NCI-H2081 (cell line): ENCODE measurements around the gene HABP2.

Experiments
- DNase-seq, 2 experiments: peaks; one replicate each; lab custom pipeline; 2025; lab: John Stamatoyannopoulos, UW

Gene HABP2

DNA sequence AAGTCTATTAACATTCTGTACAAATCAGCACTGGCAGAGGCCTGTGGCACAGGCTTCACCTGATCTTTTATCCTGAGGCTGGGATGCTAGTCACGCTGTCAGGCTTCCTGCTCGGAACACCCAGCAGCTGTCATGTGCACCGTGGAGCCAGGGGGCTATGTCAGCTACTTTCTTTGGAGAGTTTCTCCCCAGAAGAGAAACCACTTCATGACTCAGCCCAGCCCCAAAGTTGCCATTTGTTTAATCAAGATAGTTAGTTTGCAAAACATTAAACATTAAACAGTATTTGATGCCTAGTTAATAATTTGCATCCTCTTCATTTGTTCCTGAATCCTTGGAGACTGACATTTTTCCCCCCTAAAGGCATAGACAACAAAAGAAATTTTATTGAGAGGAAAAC is at the start of gene HABP2:
HABP2 (plus strand) TSS at position 353 of the 400 bp plus-strand sequence. CDS start 69 bp downstream, outside the sequence.
- no peak for DNase-seq

DNA sequence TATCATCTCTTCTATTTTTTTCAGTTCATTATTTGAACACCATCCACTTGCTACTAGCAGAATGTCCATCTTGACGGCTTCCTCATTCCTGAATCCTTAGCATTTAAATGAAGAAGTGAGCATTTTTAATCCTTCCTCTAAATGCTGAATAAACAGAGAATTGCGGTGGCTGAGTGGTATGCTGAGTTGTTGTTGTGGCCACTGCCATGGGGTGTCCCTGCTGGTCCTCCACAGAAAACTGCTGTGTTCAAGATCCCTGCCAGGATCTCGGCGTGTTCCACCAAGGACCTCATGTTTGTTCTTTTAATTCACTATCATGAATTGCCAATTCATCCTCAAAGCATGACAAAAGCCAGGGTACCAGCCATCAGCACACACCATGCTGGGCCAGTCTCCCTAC is 48.9 kb upstream of the HABP2 start:
- no peak for DNase-seq

DNA sequence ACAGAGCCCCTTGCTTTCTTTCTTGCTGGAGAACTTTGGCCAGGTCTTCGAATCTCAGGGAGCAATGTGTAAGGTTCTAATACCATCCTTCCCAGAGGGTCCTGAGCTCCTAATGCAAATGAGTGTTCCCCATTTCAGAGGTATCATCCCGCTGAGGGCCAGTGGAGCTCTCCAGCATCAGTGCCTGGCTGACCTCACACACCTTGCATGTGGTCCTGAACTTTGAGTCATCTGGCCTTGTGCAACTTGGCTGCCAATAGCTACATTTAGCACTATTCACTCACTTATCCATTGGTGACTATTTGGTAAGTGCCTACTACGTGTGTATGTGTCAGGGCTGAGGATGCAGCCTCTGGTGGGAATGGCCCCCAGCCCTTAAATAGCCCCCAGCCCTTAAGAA is 48.4 kb upstream of the HABP2 start:
- no peak for DNase-seq

DNA sequence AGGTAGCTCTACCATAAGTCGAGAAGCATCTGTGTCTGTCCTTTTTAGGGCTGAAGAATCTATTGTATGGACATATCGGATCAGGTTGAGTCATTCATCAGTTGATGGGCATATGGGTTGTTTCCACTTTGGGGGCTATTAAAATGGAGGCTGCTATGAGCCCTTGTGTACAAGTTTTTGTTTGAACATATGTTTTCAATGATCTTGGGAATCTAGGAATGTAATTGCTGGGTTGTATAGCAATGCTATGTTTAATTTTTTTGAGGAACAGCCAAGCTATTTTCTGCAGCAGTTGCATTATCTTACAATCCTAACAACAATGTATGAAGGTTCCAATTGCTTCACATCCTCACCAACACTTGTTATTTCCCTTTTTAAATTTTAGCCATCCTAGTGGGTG is 46.4 kb upstream of the HABP2 start:
- DNase-seq: no peak

DNA sequence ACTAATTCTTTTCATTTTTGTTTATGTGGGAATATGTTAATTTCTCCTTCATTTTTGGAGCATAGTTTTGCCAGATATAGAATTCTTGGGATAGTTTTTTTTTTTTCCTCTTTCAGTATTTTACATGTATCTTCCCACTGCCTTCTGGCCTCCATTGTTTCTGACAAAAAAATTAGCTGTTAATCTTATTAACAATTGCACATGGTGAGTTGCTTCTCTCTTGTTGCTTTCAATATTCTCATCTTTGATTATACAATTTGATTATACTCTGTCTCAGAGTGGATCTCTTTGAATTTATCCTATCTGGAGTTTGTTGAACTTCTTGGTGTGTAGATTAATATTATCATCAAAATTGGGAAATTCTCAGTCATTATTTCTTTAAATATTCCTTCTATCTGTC is 41.4 kb upstream of the HABP2 start:
- DNase-seq: no peak

DNA sequence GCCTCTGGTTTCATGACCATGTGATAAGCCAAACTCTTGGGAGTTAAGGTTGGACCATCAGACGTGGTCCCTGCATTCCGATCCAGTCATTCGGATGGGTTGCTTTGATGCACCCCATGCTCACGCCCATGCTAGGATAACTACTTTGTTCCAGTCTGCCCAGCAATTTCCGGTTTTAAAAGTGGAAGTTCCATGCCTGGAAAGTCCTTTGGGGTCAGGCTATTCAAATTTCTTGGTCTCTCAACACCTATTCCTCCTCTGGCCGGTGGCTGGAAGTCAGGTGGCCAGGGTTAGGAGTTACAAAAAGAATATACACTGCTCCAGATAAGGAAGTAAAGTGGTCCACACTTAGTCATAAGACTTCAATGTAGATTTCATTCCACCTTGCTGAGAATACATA is 37.7 kb upstream of the HABP2 start:
- DNase-seq: no peak

DNA sequence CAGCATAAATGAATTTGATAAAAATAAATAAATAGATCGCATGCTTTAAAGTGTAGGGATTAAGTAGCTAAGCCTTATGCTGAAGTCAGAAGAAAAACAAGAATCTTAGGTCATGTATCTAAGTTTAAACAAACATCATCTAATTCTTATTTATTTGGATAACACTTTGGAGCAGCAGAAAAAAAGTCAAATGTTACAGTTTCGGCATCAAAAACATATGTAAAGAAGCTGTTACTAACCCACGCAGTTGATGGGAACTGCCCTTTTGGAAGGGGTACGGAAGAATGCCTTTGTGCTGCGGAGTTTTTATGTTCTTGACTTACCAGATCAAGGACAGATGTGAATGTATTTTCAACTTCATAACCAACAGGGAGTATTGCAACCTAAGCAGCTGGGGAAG is 37.3 kb upstream of the HABP2 start:
- DNase-seq: no peak

DNA sequence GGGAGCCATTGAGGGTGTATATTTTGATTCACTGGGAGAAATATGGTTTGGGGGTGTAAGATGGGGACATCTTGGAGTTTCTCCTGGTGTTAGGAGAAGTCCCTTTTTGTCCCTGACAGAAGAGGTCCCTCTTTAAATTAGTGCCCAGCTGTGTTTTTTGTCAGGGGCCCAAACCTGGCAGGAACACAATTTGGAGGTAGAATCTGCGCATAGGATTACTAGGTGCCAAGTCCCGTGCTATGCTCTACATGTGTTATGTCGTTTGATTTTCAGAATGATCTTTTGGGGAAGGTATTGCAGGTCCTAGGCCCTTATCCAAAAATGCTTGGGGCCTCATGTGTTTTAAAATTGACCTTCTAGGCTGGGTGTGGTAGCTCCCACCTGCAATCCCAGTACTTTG is 36.8 kb upstream of the HABP2 start:
- DNase-seq: no peak

DNA sequence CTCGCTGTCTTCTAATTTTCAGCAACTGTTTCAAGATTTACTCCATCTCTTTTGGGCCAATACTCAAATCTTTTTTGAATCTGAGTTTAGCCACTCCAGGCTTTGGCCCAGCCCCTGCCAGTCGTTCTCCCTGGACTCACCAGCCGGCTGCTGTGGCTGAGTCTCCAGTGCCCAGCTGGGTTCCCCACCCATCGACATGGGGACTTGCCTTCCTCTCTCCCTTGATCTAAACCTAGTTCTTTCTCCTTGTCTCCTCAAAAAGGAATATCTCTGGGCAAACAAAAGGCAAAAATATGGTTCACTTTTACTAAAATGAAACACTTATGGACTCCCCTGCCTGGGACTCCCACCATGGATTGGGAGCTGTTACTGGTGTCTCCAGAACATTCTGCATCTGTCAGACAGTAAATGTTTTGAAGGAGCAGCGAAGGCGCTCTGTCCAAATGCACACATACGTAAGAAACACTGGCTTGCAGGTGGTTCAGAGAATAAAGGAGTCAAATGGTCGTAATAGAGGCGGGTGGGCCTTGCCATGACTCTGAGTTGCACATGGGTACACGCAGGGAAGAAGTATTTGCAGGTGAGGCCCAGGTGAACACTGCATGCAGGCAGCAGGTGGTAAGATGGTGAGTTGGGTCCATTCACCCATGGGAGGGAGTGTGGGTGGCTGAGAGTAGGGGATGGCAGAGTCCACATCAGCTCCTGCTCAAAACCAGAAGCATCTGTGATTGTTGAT is 35.5 kb upstream of the HABP2 start:
- no peak for DNase-seq

DNA sequence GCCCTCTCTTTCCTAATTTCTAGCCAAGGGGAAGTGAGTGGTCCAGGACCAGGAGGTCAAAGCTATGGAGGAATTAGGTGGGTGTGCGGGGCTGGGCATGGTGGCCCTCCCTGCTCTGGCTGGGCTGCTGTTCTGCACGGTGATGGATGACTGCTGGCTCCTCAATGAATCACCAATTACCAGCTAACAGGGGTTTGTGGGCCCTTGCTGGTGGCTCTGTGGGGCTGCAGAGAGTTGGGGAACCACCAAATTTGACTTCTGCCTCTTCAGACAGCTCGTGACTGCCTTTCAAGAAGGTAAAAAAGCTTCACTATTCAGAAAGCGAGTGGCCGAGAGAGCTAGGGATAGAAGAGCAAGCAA is 35.0 kb upstream of the HABP2 start:
- no peak for DNase-seq

DNA sequence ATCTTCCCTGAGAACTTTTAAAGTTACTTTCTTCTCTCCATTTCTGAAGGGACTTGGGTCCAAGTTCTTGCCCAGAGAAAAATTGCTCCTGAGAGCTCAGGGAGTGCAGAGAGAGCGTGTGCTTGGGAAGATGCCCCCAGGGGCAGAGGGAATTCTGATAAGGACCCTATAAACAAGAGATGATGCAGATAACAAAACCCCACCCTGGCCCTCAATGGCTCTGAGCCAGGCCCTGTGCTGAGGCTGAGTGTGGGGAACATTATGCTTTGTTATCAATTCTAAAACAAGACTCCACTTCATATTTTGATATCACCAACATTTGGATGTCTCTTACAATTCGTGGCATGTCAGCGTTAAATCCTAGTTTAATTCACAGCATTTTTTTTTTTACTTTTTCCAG is 34.4 kb upstream of the HABP2 start:
- no peak for DNase-seq

DNA sequence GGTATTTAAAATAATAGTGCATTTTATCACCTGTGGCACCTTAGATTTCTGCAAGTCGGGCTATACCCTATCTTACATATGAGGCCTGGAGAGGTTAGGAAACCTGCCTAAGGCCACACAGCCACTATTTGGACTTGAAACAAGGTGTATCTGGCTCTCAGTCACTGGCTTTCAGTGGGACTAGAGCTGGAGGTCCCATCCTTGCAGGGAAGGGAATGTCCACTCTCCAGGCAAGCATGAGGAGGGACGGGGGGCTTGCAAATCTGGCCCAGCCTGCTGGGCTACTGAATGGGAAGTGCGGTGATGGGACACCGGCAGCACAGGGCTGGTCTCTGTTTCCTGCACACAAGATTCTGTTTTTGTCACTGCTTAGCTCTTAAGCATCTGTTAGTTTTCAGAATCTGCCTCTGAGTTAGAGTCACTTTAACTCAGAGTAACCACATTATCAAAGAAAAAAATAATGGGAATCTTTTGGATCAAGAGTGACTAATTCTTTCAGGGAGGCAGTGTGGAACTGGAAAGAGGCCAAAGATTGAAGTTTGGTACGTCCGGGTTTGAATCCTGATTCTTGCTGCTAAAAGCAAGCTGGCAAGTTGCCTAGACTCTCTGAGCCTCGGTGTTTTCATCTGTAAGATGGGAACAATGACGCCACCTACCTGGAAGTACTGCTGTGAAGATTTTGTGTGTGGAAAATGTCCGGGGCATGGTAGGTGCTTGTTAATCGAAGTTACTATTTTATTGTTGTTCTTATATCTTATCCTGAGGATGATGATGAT is 33.8 kb upstream of the HABP2 start:
- DNase-seq: no peak

DNA sequence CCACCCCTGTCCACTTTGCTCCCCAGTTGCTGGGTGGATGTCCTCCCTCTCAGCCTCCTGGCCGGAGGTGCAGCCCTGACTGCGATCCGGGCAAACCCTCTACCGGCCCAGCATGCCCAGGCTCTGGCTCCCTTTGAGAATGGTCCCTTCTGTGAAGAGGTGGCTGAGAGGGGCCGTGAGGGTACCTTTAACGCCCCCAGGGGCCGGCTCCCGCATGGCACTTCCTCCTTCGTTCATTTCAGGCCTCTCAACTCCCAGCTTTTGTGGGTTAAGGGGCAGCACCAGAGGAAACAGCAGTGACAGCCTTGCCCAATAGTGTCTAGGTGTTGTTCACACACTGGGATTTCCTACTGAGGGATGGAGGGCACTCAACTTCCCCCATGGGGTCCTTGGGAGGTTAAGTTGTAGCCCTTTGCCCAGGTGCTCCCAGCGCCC is 33.2 kb upstream of the HABP2 start:
- DNase-seq: no peak

DNA sequence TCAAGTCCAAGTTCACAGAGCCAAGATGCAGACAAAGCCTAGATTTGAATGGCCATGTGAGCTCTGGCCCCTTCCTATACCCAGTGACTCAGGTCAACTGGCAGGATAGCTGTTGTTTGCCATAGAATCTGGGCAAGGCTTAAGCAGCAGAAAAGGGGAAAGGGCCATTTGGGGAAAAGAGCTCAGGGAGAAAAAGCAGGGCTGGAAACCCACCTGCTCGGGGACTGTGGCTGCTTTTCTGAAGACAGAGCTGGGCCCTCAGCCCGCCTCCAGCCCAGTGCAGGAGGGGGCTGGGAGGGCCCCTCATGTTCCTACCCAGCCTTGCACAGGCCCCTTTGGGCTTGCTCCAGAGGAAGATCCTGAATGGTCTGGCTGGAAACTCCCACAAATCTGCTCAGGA is 32.6 kb upstream of the HABP2 start:
- DNase-seq: no peak

DNA sequence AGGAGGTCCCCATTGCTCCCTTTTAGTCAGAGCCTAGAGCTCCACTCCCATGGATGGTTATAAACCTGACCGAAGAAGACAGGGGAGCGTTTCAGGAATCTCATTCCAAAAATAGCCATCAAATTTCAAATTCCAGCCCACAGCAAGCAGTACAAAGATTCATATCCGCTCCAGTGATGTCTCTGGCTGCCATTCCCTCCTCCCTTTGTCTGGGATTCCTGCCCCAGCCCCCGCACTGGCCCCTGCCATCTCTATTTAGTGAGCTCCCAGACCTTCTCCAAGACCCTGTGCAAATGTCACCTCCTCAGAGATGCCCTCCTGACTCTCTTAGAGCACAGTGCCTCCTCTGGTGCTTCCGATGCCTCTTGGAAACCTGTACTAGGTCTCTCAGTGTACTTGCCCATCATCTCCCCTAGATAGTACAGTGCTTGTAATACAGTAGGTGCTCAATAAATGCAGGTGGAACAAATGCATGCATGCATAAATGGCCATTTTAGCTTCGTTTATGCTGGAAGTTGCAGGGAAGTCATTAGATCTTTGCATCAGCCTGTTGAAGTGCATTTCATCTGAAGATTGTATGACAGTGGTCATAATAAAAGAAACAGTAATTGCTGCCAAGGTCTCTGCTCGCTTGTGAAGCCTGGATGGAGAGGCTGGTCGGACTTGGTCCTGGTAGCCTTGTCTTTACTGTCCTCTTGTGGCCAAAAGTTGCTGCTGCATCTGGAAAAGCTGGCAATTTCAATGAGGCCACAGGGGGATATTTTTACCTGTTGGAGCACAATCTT is 32.0 kb upstream of the HABP2 start:
- DNase-seq: peak; percentile 46 to 53

DNA sequence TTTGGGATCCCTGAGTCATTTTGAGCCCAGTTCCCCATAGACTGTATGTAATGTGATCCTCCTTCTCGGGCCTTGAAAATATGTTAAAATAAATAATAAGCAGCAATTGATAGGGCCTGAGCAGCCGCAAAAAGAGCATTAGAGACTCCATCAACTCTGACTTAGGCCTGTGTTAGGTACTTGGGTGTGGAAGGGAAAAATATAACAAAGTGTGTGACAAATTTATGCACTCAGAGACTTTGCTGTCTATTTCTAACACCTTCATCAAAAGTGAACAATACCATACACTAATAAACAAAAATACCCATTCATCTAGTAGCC is 31.4 kb upstream of the HABP2 start:
- no peak for DNase-seq

DNA sequence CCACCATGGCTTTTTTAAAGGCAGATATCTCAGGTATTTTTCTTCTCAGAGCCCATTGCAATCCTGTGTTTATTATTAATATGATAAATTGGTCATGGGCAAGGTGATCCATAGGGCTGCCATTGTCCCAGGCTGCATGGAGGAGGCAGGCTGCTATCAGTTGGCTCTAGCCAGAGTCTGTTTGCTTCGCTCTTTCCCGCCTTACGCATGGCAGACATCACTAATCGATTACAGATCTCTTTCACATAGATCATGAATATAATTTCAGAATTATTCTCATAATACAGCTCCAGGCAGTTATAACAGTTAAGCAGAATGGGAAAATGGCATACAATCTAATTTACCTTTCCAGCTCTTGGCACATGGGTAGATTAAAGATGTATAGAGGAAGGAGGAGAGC is 30.4 kb upstream of the HABP2 start:
- DNase-seq: no peak

DNA sequence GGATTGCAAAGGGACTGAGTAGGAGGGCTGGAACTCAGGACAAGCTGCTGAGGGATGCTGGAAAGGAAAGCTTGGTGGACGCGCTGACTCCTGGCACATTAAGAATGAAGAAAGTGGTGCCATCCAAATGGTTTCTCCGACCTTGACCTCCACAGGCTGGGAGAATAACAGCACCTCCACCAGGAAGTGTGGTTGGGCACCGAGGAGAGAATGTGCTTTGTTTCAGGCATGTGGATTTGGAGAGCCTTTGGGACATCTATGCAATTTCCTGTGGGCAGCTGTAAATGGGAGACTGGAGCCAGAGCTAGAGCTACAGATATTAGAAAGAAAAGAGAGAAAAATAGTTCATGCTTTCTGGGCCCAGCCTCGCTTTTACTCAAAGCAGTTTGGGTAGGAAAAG is 29.8 kb upstream of the HABP2 start:
- no peak for DNase-seq

DNA sequence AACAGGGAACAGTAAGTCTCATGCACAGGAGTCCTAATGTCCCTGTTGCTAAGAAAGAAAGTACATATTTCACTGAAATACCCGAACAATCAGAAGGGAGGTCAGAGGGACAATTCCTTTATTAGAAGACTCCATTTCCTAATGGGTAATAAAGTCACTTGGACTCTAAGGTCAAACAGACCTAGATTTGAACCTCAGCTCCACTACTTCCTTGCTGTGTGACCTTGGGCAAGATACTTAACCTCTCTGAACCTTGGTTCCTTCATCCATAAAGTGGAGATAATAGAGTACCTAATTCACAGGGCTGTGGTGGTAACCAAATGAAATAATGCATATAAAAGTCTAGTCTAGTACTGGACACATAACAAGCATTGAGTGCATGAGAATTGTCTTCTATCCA is 29.2 kb upstream of the HABP2 start:
- DNase-seq: no peak

DNA sequence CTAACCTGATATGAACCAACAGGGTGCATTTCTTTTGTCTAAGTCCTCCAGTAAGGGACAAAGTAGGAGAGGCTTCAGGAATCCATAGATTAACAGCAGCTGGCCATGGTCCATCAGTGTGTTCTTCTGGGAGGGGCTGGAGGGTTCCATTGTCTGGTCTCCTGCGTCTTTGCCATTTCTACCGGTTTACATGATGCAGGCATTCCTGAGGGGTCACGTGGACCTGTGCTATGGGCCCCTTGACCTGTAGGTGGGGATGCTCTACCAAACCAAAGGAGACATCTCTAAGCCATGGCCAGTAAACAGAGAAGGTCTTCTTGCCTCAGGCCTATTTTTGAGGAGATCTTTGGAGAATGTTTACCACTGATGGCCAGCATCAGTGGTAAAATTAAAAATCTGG is 28.7 kb upstream of the HABP2 start:
- DNase-seq: no peak

DNA sequence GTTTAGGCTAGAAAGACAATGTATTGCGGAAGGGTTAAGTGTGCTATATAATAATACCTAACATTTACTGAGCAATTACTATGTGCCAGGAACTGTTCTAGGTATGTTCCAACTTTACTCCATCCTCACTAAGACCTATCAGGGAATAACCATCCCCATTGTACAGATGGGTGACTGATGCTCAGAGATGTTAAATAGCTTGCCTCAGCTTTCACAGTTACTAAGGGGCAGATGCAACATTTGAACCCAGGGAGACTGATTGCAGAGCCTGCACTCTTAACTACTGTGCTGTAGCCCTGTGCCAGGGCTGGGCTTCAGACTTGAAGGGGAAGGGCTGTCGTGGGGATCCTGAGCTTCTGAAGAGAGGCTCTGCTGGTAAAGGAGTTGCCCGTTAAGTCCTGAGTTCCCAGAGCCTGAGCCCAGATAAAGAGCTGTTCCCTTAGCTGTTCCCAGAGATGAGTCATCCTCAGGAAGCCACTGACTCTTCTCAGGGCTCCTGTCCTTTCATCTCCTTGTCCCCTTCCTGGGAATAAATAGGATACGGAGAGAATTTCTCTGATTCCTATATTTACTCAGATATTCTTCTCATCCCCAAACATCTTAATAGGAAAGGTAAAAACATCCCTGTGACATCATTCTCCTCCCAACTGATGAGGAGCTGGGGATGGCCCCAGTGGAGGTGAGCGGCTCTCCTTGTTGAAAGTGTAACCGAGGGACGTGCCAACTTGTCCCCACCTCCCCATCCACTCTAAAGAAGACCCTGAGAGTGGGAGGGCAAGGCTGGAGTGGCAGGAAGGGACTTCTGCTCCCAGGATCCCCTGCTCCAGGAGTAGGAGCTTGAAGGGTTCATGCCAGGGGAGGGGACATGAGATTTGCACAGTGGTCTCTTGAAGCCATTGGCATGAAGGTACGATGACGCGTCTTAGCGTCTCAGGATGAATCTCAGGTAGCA is 28.0 kb upstream of the HABP2 start:
- no peak for DNase-seq

DNA sequence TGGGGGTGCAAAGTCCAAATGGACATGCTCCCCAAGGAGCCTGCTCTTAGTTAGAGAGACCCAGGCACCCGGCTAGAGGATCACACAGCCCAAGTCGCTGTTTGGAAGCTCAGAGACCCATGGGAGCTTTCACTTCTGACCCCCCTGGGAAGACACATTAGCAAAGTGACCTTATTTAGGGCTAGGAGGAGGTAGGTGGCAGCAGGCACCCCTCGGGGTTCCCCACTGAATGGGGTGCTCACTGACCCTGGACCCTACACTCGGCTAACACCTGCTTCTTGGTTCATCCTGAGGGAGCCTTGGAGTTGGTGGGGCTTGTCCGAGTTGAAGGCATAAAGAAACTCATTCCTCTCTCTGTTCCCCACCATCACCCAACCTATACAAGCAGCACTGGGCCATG is 27.1 kb upstream of the HABP2 start:
- no peak for DNase-seq
